LNCaP clone FGC (cell line): ENCODE data around the gene NKX2-8.

ENCODE experiments used
- DNase-seq: peaks from one replicate; pipeline ENCODE4 v3.0.0-alpha.2; 2011; ENCODE audit warnings: low read depth
- H3K4me3 ChIP-seq: 2 replicates; pipeline ENCODE4 v1.5.1; 2011; ENCODE audit warnings: mild to moderate bottlenecking, low read depth, low read length, control low read depth
- CTCF ChIP-seq: IDR thresholded peaks from 2 replicates; pipeline ENCODE4 v1.5.1; 2012; ENCODE audit warnings: mild to moderate bottlenecking; ENCODE audit not compliant: control insufficient read depth, insufficient read depth; ENCODE audit errors: extremely low read depth

The NKX2-8 gene

GRCh38 chr14:36580141-36580855 lies 2.1 kb downstream of the NKX2-8 start:
- TF ChIP-seq CTCF, result no peak
- H3K4me3 ChIP-seq, result no peak overlapping the region; the same call in 1 of the 2 replicates
- DNase-seq, result no peak

- no peak for DNase-seq
- TF ChIP-seq CTCF, result no peak
- H3K4me3 ChIP-seq, result no peak overlapping the region
Observed at GRCh38 chr14:36579573-36580140, 2.8 kb downstream of the NKX2-8 start.

GRCh38 chr14:36579001-36579555 lies 3.3 kb downstream of the NKX2-8 start:
- no peak for TF ChIP-seq CTCF
- H3K4me3 ChIP-seq, result no peak overlapping the region
- no peak for DNase-seq

GRCh38 chr14:36570065-36570464 lies 12.3 kb downstream of the NKX2-8 start:
- TF ChIP-seq CTCF, result no peak
- H3K4me3 ChIP-seq, result no peak overlapping the region
- no peak for DNase-seq

- peak; percentile 80 for TF ChIP-seq CTCF
- DNase-seq, result no peak
- no peak overlapping the region for H3K4me3 ChIP-seq
Observed at GRCh38 chr14:36556811-36557433, 25.5 kb downstream of the NKX2-8 start.

- no peak overlapping the region for H3K4me3 ChIP-seq
- DNase-seq, result no peak
- TF ChIP-seq CTCF, result no peak
Observed at GRCh38 chr14:36555998-36556743, 26.2 kb downstream of the NKX2-8 start.
